H1 (cell line): Measurements from ENCODE around the gene CAPN7. TPM values are rescaled to one million over a fixed set of nuclear protein-coding genes. Genes with fewer than 3 reads are reported as not detected.

Experiments used
- CTCF ChIA-PET: fragments of 300-600 bp; sonication (Branson Sonifier 250); formaldehyde crosslinking; loops from one replicate; lab custom pipeline; 2021; ENCODE audit not compliant: partially characterized antibody; lab: Charles Lee
- POLR2A ChIA-PET: fragments of 300-600 bp; sonication (Branson Sonifier 250); formaldehyde crosslinking; loops from one replicate; lab custom pipeline; 2021; ENCODE audit warnings: inconsistent platforms; ENCODE audit not compliant: partially characterized antibody; lab: Charles Lee
- DNase-seq, 2 experiments: peaks; one replicate each; pipeline versions ENCODE4 v3.0.0 to v3.0.0-alpha.2; 2010 to 2022; ENCODE audit warnings: low spot score in 2 of 2, low read depth in 1 of 2, mixed read lengths in 1 of 2
- FAIRE-seq: peaks from 2 replicates; lab custom pipeline; 2011; peaks lifted over from hg19 to GRCh38; lab: Jason Lieb, UNC
- H2AFZ ChIP-seq: 2 replicates; pipeline ENCODE4 v1.8.1; 2012; ENCODE audit warnings: low read length, inconsistent platforms
- H2AK5ac ChIP-seq: 2 replicates; pipeline ENCODE4 v1.6.1; 2013; ENCODE audit warnings: low read depth, low read length
- H2BK120ac ChIP-seq: replicated peaks from 2 replicates; pipeline ENCODE3; 2013; ENCODE audit warnings: low read depth, low read length, inconsistent platforms
- H2BK12ac ChIP-seq: 2 replicates; pipeline ENCODE4 v1.6.1; 2013; ENCODE audit warnings: low read depth, low read length
- H2BK15ac ChIP-seq: 2 replicates; pipeline ENCODE4 v1.6.1; 2013; ENCODE audit warnings: low read length
- H2BK20ac ChIP-seq: 2 replicates; pipeline ENCODE4 v1.6.1; 2013; ENCODE audit warnings: low read length
- H2BK5ac ChIP-seq: 2 replicates; pipeline ENCODE4 v1.6.1; 2013; ENCODE audit warnings: low read depth, low read length
- H3K14ac ChIP-seq: 2 replicates; pipeline ENCODE4 v1.6.1; 2013; ENCODE audit warnings: inconsistent platforms; ENCODE audit not compliant: insufficient read length
- H3K18ac ChIP-seq: 2 replicates; pipeline ENCODE4 v1.6.1; 2013; ENCODE audit warnings: low read length; ENCODE audit errors: extremely low read depth
- H3K23ac ChIP-seq: 2 replicates; pipeline ENCODE4 v1.6.1; 2013; ENCODE audit warnings: inconsistent platforms; ENCODE audit not compliant: insufficient read length
- H3K23me2 ChIP-seq: 2 replicates; pipeline ENCODE4 v1.6.1; 2013; ENCODE audit warnings: low read depth, low read length
- H3K27ac ChIP-seq: 2 replicates; pipeline ENCODE4 v1.6.1; 2011; ENCODE audit warnings: low read depth, low read length, inconsistent platforms
- H3K27me3 ChIP-seq, 4 experiments: replicated peaks in 1 of 4; 1 replicate in 1 of 4; 2 replicates in 3 of 4; pipeline versions ENCODE4 v1.6.1 to v1.8.1; 2011 to 2013; ENCODE audit warnings: low read length in 3 of 4, mild to moderate bottlenecking in 3 of 4, inconsistent platforms in 2 of 4, mixed read lengths in 2 of 4, moderate library complexity in 1 of 4; ENCODE audit not compliant: control insufficient read depth in 3 of 4, insufficient read depth in 3 of 4; ENCODE audit errors: extremely low read depth in 1 of 4
- H3K36me3 ChIP-seq, 4 experiments: 2 replicates each; pipeline versions ENCODE4 v1.6.1 to v1.8.1; 2011 to 2013; ENCODE audit warnings: mild to moderate bottlenecking in 4 of 4, low read length in 3 of 4, moderate library complexity in 2 of 4, control low read depth in 1 of 4, inconsistent platforms in 1 of 4; ENCODE audit not compliant: insufficient read depth in 4 of 4, control insufficient read depth in 2 of 4
- H3K4ac ChIP-seq: replicated peaks from 2 replicates; pipeline ENCODE3; 2013; ENCODE audit warnings: low read length, low read depth, mixed read lengths, inconsistent platforms; ENCODE audit not compliant: insufficient read length
- H3K4me1 ChIP-seq, 4 experiments: replicated peaks in 1 of 4; 1 replicate in 1 of 4; 2 replicates in 3 of 4; pipeline versions ENCODE4 v1.6.1 to v1.8.1; 2011 to 2013; ENCODE audit warnings: low read length in 3 of 4, inconsistent platforms in 2 of 4, mixed read lengths in 1 of 4; ENCODE audit not compliant: insufficient read depth in 4 of 4, control insufficient read depth in 3 of 4
- H3K4me2 ChIP-seq, 2 experiments: 2 replicates each; pipeline versions ENCODE4 v1.6.1 to v1.8.1; 2011 to 2013; ENCODE audit warnings: low read depth in 2 of 2, low read length in 2 of 2, control low read depth in 1 of 2, inconsistent platforms in 1 of 2, mild to moderate bottlenecking in 1 of 2; ENCODE audit not compliant: insufficient read depth in 1 of 2
- H3K4me3 ChIP-seq, 4 experiments: fragments of 200-600, 300-600 bp in 1 of 4; sonication (generic), shearing (Covaris generic), sonication (Bioruptor Twin) in 1 of 4; 2 replicates each; pipeline versions ENCODE4 v1.5.1 to v1.8.1; 2011 to 2016; ENCODE audit warnings: low read length in 4 of 4, low read depth in 3 of 4, control low read depth in 2 of 4, inconsistent platforms in 2 of 4, mild to moderate bottlenecking in 2 of 4, mixed read lengths in 1 of 4, moderate library complexity in 1 of 4; ENCODE audit not compliant: insufficient read depth in 2 of 4; ENCODE audit errors: extremely low read depth in 1 of 4
- H3K56ac ChIP-seq: replicated peaks from 2 replicates; pipeline ENCODE3; 2013; ENCODE audit warnings: low read depth, mild to moderate bottlenecking, mixed read lengths, low read length, inconsistent platforms; ENCODE audit not compliant: insufficient read length
- H3K79me1 ChIP-seq: 2 replicates; pipeline ENCODE4 v1.6.1; 2013; ENCODE audit warnings: low read depth, low read length, control low read depth
- H3K79me2 ChIP-seq, 2 experiments: 2 replicates each; pipeline versions ENCODE4 v1.6.1 to v1.8.1; 2012 to 2013; ENCODE audit warnings: low read length in 2 of 2, mild to moderate bottlenecking in 2 of 2, inconsistent platforms in 1 of 2; ENCODE audit not compliant: insufficient read depth in 2 of 2, control insufficient read depth in 1 of 2
- H3K9ac ChIP-seq, 4 experiments: replicated peaks in 1 of 4; 1 replicate in 1 of 4; 2 replicates in 3 of 4; pipeline versions ENCODE4 v1.6.1 to v1.8.1; 2011 to 2013; ENCODE audit warnings: low read depth in 3 of 4, low read length in 3 of 4, control low read depth in 2 of 4, mild to moderate bottlenecking in 2 of 4, moderate library complexity in 2 of 4, inconsistent platforms in 1 of 4; ENCODE audit errors: extremely low read depth in 1 of 4
- H3K9me3 ChIP-seq, 2 experiments: 2 replicates each; pipeline versions ENCODE4 v1.6.1 to v1.8.1; 2012 to 2013; ENCODE audit warnings: mild to moderate bottlenecking in 2 of 2, moderate library complexity in 2 of 2, control low read depth in 1 of 2, inconsistent platforms in 1 of 2, low read depth in 1 of 2, low read length in 1 of 2, mixed read lengths in 1 of 2; ENCODE audit not compliant: insufficient read depth in 2 of 2
- H4K20me1 ChIP-seq, 2 experiments: replicated peaks in 1 of 2; 2 replicates each; pipeline versions ENCODE3 to v1.8.1; 2011 to 2013; ENCODE audit warnings: inconsistent platforms in 2 of 2, low read length in 2 of 2, mild to moderate bottlenecking in 1 of 2; ENCODE audit not compliant: insufficient read depth in 2 of 2, control insufficient read depth in 1 of 2
- H4K5ac ChIP-seq: 2 replicates; pipeline ENCODE4 v1.6.1; 2013; ENCODE audit warnings: low read length, low read depth, mixed read lengths, inconsistent platforms; ENCODE audit not compliant: insufficient read length
- H4K8ac ChIP-seq: 2 replicates; pipeline ENCODE4 v1.8.0; 2013; ENCODE audit warnings: mild to moderate bottlenecking, moderate library complexity, low read length, inconsistent platforms; ENCODE audit not compliant: insufficient read depth; ENCODE audit errors: extremely low read depth
- H4K91ac ChIP-seq: replicated peaks from 2 replicates; pipeline ENCODE3; 2013; ENCODE audit warnings: low read length, mixed read lengths, inconsistent platforms; ENCODE audit not compliant: insufficient read length
- ATF3 ChIP-seq: IDR thresholded peaks from 2 replicates; pipeline ENCODE4 v1.6.1; 2011; ENCODE audit warnings: low read depth, mild to moderate bottlenecking, low read length; ENCODE audit not compliant: insufficient read depth
- HDAC2 ChIP-seq, 2 experiments: fragments of 300-600 bp in 1 of 2; sonication (generic) in 1 of 2; IDR thresholded peaks; 2 replicates each; pipeline ENCODE4 v1.6.1; 2011 to 2012; ENCODE audit warnings: low read depth in 2 of 2, low read length in 2 of 2, mild to moderate bottlenecking in 2 of 2, moderate library complexity in 2 of 2, borderline replicate concordance in 1 of 2, inconsistent platforms in 1 of 2
- RNF2 ChIP-seq: fragments of 200-900, 300-1000 bp; sonication (generic); IDR thresholded peaks from 2 replicates; pipeline ENCODE4 v1.7.1; 2016; ENCODE audit warnings: borderline replicate concordance, low read depth, mild to moderate bottlenecking, antibody characterized with exemption, low read length; ENCODE audit not compliant: poor library complexity, severe bottlenecking; ENCODE audit errors: missing control alignments
- SP1 ChIP-seq: IDR thresholded peaks from 2 replicates; pipeline ENCODE4 v1.6.1; 2011; ENCODE audit warnings: low read depth, low read length
- WGBS, 2 experiments: shearing (Covaris generic) in 1 of 2; methylation state at CpG; one replicate each; pipeline versions ENCODE4 v1.1.6 to v1.1.7; 2013 to 2015; ENCODE audit warnings: low lambda C conversion rate in 2 of 2, mixed read lengths in 2 of 2, inconsistent platforms in 1 of 2, low coverage in 1 of 2, missing lambda C conversion rate in 1 of 2; ENCODE audit not compliant: insufficient replicate concordance in 2 of 2, insufficient coverage in 1 of 2, insufficient read length in 1 of 2; ENCODE audit errors: extremely low coverage in 1 of 2, missing lambda C conversion rate in 1 of 2; 5-methylcytosine and 5-hydroxymethylcytosine counted together
- polyA plus RNA-seq, 7 experiments: library from polyadenylated mRNA; depleted of rRNA in 3 of 7; stranded (reverse) in 5 of 7; unstranded in 2 of 7; fragments of >200 nt in 5 of 7; fragments of 200-250 nt in 2 of 7; gene quantifications; 1 replicate in 5 of 7; 2 replicates in 1 of 7; 4 replicates in 1 of 7; pipeline versions ENCODE4 v1.2.1 to v1.2.3, GENCODE V29; 2011 to 2013; ENCODE audit warnings: missing spikeins in 2 of 7, mixed read lengths in 2 of 7
- total RNA-seq: library from RNA; stranded (reverse); fragmentation: NEBNext Ultra II Directional; extraction: Animal tissue kit (Norgen Biotek cat#: 25700); gene quantifications from 2 replicates; pipeline ENCODE4 v1.2.1, GENCODE V29; 2021

The CAPN7 gene
- total and polyA plus RNA-seq, 2 of the 8 experiments (the other 6 are each of a cell fraction or from before 2014, with no cell fraction given), result 5.3 to 13.2 TPM

GRCh38 chr3:15260531-15260930 is 54.5 kb downstream of the CAPN7 start:
- CTCF ChIA-PET, result interaction anchor here (1.0 to 15.5 kb wide), 7 partner anchors 8 to 152 kb away, joined by 3 to 227 read pairs (median 5); no protein-coding TSS in a partner anchor

More at GRCh38 chr3:15260531-15260930, 54.5 kb downstream of the CAPN7 start:
- H2BK12ac ChIP-seq, result no peak overlapping the region
- no peaks in the 10 kb centered on the region for H3K79me2 ChIP-seq
- H2BK120ac ChIP-seq, result no peak overlapping the region
- no peaks in the 10 kb centered on the region for H4K20me1 ChIP-seq
- H3K27me3 ChIP-seq, result no peaks in the 10 kb centered on the region
- H3K9ac ChIP-seq, result no peak overlapping the region
- no peak overlapping the region for H3K4me2 ChIP-seq
- no peak overlapping the region for H2BK5ac ChIP-seq
- TF ChIP-seq SP1 (no peak), RNF2 (no peak), ATF3 (no peak), HDAC2 (IDR thresholded peaks at IDR 0.05; ENCODE audit: borderline replicate concordance in 1 of 2, low read depth in 2 of 2, low read length in 2 of 2) (no peak)
- 97% methylated on average over 4 of the region's 4 CpGs; no CpG with 5 or more reads in 1 of the 2 experiments for WGBS, 2 experiments
- H3K4me3 ChIP-seq, result no peak overlapping the region
- POLR2A ChIA-PET, result interaction anchor here (1.2 kb wide), 1 partner anchor 64 kb away, joined by 4 read pairs; no protein-coding TSS in a partner anchor
- H3K4ac ChIP-seq, result no peak overlapping the region
- FAIRE-seq (no peak), DNase-seq (no peak)
- H3K14ac ChIP-seq, result no peak overlapping the region
- no peaks in the 10 kb centered on the region; the same call in 1 of the 2 replicates for H3K79me1 ChIP-seq
- H3K4me1 ChIP-seq, result no peaks in the 10 kb centered on the region
- H3K18ac ChIP-seq, result no peak overlapping the region
- H3K27ac ChIP-seq, result no peak overlapping the region
- H3K36me3 ChIP-seq, result peaks cover 4 to 15% (median 12%) of the 10 kb centered on the region in 4 experiments; a peak in 7 of 8 replicates
- H2BK15ac ChIP-seq, result no peak overlapping the region
- H3K9me3 ChIP-seq, result no peaks in the 10 kb centered on the region
- H2BK20ac ChIP-seq, result no peak overlapping the region
- H4K5ac ChIP-seq, result no peak overlapping the region
- H2AFZ ChIP-seq, result no peak overlapping the region
- H4K91ac ChIP-seq, result no peak overlapping the region
- no peak overlapping the region for H2AK5ac ChIP-seq
- H3K23ac ChIP-seq, result no peak overlapping the region
- H3K56ac ChIP-seq, result no peak overlapping the region
- H4K8ac ChIP-seq, result no peak overlapping the region
- H3K23me2 ChIP-seq, result no peaks in the 10 kb centered on the region
